SH-SY5Y (cell line): ENCODE results near the gene CCDC148.

Experiments used
- GATA2 ChIP-seq: IDR thresholded peaks from 2 replicates; pipeline ENCODE4 v1.6.1; 2011; ENCODE audit warnings: mild to moderate bottlenecking, low read depth, low read length
- GATA3 ChIP-seq: IDR thresholded peaks from 2 replicates; pipeline ENCODE4 v1.6.1; 2011; ENCODE audit warnings: low read depth, mild to moderate bottlenecking, low read length, moderate library complexity

- TF ChIP-seq GATA3 (no peak), GATA2 (no peak)
These were observed 313.8 kb downstream of the CCDC148 start for GRCh38 chr2:158142568-158143332.
